ENCODE results near the gene TMEM30B. TPM values are rescaled to one million over a fixed set of nuclear protein-coding genes. Genes with fewer than 3 reads are reported as not detected.

TMEM30B gene
- total RNA-seq, 1 donor from 2014 or later, result 10.5 TPM

- FAIRE-seq (no peak), DNase-seq (ENCODE audit: low read depth) (peak; percentile 70)
- Histone ChIP-seq H3K36me3 (ENCODE audit: control insufficient read depth, insufficient read depth, low read length) (no peaks in the 10 kb centered on the region), H3K27me3 (ENCODE audit: control insufficient read depth, insufficient read depth, low read length) (no peaks in the 10 kb centered on the region), H3K4me3 (ENCODE audit: low read depth, low read length) (no peak overlapping the region)
- no peak for TF ChIP-seq CTCF (IDR thresholded peaks at IDR 0.05; ENCODE audit: insufficient read depth, low read length, severe bottlenecking)
Measured at GRCh38 chr14:61285364-61285763, 4.2 kb upstream of the TMEM30B start.

GRCh38 chr14:61284001-61284400 lies 2.9 kb upstream of the TMEM30B start:
- no peak for FAIRE-seq

GRCh38 chr14:61282746-61283145 lies 1.6 kb upstream of the TMEM30B start:
- H3K4me3 ChIP-seq (ENCODE audit: low read depth, low read length), result no peak overlapping the region
- no peak for FAIRE-seq
- no peak for TF ChIP-seq CTCF (IDR thresholded peaks at IDR 0.05; ENCODE audit: insufficient read depth, low read length, severe bottlenecking)
- no peaks in the 10 kb centered on the region for H3K36me3 ChIP-seq (ENCODE audit: control insufficient read depth, insufficient read depth, low read length)
- no peaks in the 10 kb centered on the region for H3K27me3 ChIP-seq (ENCODE audit: control insufficient read depth, insufficient read depth, low read length)
- DNase-seq (ENCODE audit: low read depth), result peak; percentile 20

More at GRCh38 chr14:61284001-61284400, 2.9 kb upstream of the TMEM30B start:
- no peaks in the 10 kb centered on the region for H3K36me3 ChIP-seq (ENCODE audit: control insufficient read depth, insufficient read depth, low read length)
- H3K27me3 ChIP-seq (ENCODE audit: control insufficient read depth, insufficient read depth, low read length), result no peaks in the 10 kb centered on the region
- no peak overlapping the region for H3K4me3 ChIP-seq (ENCODE audit: low read depth, low read length)
- no peak for TF ChIP-seq CTCF (IDR thresholded peaks at IDR 0.05; ENCODE audit: insufficient read depth, low read length, severe bottlenecking)
- no peak for DNase-seq (ENCODE audit: low read depth)

- TF ChIP-seq CTCF (IDR thresholded peaks at IDR 0.05; ENCODE audit: insufficient read depth, low read length, severe bottlenecking), result no peak
- H3K27me3 ChIP-seq (ENCODE audit: control insufficient read depth, insufficient read depth, low read length), result no peaks in the 10 kb centered on the region
- H3K4me3 ChIP-seq (ENCODE audit: low read depth, low read length), result peak overlapping the region; percentile 97
- FAIRE-seq (no peak), DNase-seq (ENCODE audit: low read depth) (no peak)
- no peaks in the 10 kb centered on the region for H3K36me3 ChIP-seq (ENCODE audit: control insufficient read depth, insufficient read depth, low read length)
Measured at GRCh38 chr14:61281948-61282275, 774 bp upstream of the TMEM30B start.

- DNase-seq (ENCODE audit: low read depth) (peak; percentile 59), FAIRE-seq (no peak)
- peak; percentile 83 for TF ChIP-seq CTCF (IDR thresholded peaks at IDR 0.05; ENCODE audit: insufficient read depth, low read length, severe bottlenecking)
- peak overlapping the region; percentile 97 for H3K4me3 ChIP-seq (ENCODE audit: low read depth, low read length)
- no peaks in the 10 kb centered on the region for H3K36me3 ChIP-seq (ENCODE audit: control insufficient read depth, insufficient read depth, low read length)
- no peaks in the 10 kb centered on the region for H3K27me3 ChIP-seq (ENCODE audit: control insufficient read depth, insufficient read depth, low read length)
Measured at GRCh38 chr14:61280526-61281185, 482 bp downstream of the TMEM30B start.

- DNase-seq (ENCODE audit: low read depth) (peak; percentile 12), FAIRE-seq (no peak)
- no peak for TF ChIP-seq CTCF (IDR thresholded peaks at IDR 0.05; ENCODE audit: insufficient read depth, low read length, severe bottlenecking)
- no peaks in the 10 kb centered on the region for H3K27me3 ChIP-seq (ENCODE audit: control insufficient read depth, insufficient read depth, low read length)
- H3K36me3 ChIP-seq (ENCODE audit: control insufficient read depth, insufficient read depth, low read length), result no peaks in the 10 kb centered on the region
- peak overlapping the region; percentile 97 for H3K4me3 ChIP-seq (ENCODE audit: low read depth, low read length)
Measured at GRCh38 chr14:61280092-61280525, 1.0 kb downstream of the TMEM30B start.
